ENCODE data around the gene PRLR. TPM values are rescaled to one million over a fixed set of nuclear protein-coding genes. Genes with fewer than 3 reads are reported as not detected.

The PRLR gene
- polyA plus RNA-seq, 3 donors = 31.5 to 45.3 (median 42.9) TPM

- no peak for DNase-seq (ENCODE audit: low read depth in 3 of 3, low spot score in 2 of 3)
These were observed 67.2 kb downstream of the PRLR start for GRCh38 chr5:35162848-35163709.

GRCh38 chr5:35161652-35162273 lies 68.5 kb downstream of the PRLR start:
- DNase-seq (ENCODE audit: low read depth in 3 of 3, low spot score in 2 of 3) = no peak

- no peak for DNase-seq (ENCODE audit: low read depth in 3 of 3, low spot score in 2 of 3)
These were observed 69.7 kb downstream of the PRLR start for GRCh38 chr5:35160486-35161116.

- DNase-seq (ENCODE audit: low read depth in 3 of 3, low spot score in 2 of 3) = no peak
These were observed 70.9 kb downstream of the PRLR start for GRCh38 chr5:35159370-35159742.

GRCh38 chr5:35158622-35159369 lies 71.5 kb downstream of the PRLR start:
- no peak for DNase-seq (ENCODE audit: low read depth in 3 of 3, low spot score in 2 of 3)

- DNase-seq (ENCODE audit: low read depth in 3 of 3, low spot score in 2 of 3) = no peak
These were observed 72.1 kb downstream of the PRLR start for GRCh38 chr5:35158204-35158603.

GRCh38 chr5:35153375-35153932 lies 76.8 kb downstream of the PRLR start:
- DNase-seq (ENCODE audit: low read depth in 3 of 3, low spot score in 2 of 3) = no peak

GRCh38 chr5:35152733-35153132 lies 77.6 kb downstream of the PRLR start:
- DNase-seq (ENCODE audit: low read depth in 3 of 3, low spot score in 2 of 3) = no peak

GRCh38 chr5:35151146-35151920 lies 79.0 kb downstream of the PRLR start:
- peak; percentile 16 to 42 (median 23) for DNase-seq (ENCODE audit: low read depth in 3 of 3, low spot score in 2 of 3)

- DNase-seq (ENCODE audit: low read depth in 3 of 3, low spot score in 2 of 3) = no peak
These were observed 81.2 kb downstream of the PRLR start for GRCh38 chr5:35149041-35149440.

- DNase-seq (ENCODE audit: low read depth in 3 of 3, low spot score in 2 of 3) = no peak
These were observed 83.9 kb downstream of the PRLR start for GRCh38 chr5:35146406-35146805.

- DNase-seq (ENCODE audit: low read depth in 3 of 3, low spot score in 2 of 3) = no peak
These were observed 84.5 kb downstream of the PRLR start for GRCh38 chr5:35145691-35146317.

GRCh38 chr5:35145012-35145411 lies 85.3 kb downstream of the PRLR start:
- DNase-seq (ENCODE audit: low read depth in 3 of 3, low spot score in 2 of 3) = no peak

- no peak for DNase-seq (ENCODE audit: low read depth in 3 of 3, low spot score in 2 of 3)
These were observed 86.4 kb downstream of the PRLR start for GRCh38 chr5:35143841-35144240.

GRCh38 chr5:35141739-35142138 lies 88.5 kb downstream of the PRLR start:
- DNase-seq (ENCODE audit: low read depth in 3 of 3, low spot score in 2 of 3) = no peak

GRCh38 chr5:35138232-35138631 lies 92.1 kb downstream of the PRLR start:
- DNase-seq (ENCODE audit: low read depth in 3 of 3, low spot score in 2 of 3) = no peak

GRCh38 chr5:35136386-35136785 lies 93.9 kb downstream of the PRLR start:
- no peak for DNase-seq (ENCODE audit: low read depth in 3 of 3, low spot score in 2 of 3)

- no peak for DNase-seq (ENCODE audit: low read depth in 3 of 3, low spot score in 2 of 3)
These were observed 95.0 kb downstream of the PRLR start for GRCh38 chr5:35135239-35135700.

GRCh38 chr5:35134278-35135030 lies 95.8 kb downstream of the PRLR start:
- no peak for DNase-seq (ENCODE audit: low read depth in 3 of 3, low spot score in 2 of 3)
